Activated CD4-positive, alpha-beta T cell treated with anti-CD3 and anti-CD28 coated beads for 48 hours (primary cell): ENCODE measurements around the gene ART5.

Experiments used
- DNase-seq: peaks from one replicate; pipeline ENCODE4 v3.0.0-alpha.2; 2020

ART5 gene, protein sequence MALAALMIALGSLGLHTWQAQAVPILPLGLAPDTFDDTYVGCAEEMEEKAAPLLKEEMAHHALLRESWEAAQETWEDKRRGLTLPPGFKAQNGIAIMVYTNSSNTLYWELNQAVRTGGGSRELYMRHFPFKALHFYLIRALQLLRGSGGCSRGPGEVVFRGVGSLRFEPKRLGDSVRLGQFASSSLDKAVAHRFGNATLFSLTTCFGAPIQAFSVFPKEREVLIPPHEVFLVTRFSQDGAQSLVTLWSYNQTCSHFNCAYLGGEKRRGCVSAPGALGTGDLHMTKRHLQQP

GRCh38 chr11:3641701-3642070, at the start of gene ART5:
TSS of gene ART5 (minus strand) at chr11:3641992. CDS start at chr11:3641862, 130 bp downstream.
- no peak for DNase-seq

GRCh38 chr11:3686751-3687150, 45.0 kb upstream of the ART5 start:
- DNase-seq = no peak

GRCh38 chr11:3685923-3686322, 44.1 kb upstream of the ART5 start:
- no peak for DNase-seq

- no peak for DNase-seq
Observed at GRCh38 chr11:3684819-3685172, 43.0 kb upstream of the ART5 start.

- no peak for DNase-seq
Observed at GRCh38 chr11:3684129-3684818, 42.5 kb upstream of the ART5 start.

GRCh38 chr11:3683039-3683438, 41.2 kb upstream of the ART5 start:
- no peak for DNase-seq

- DNase-seq = no peak
Observed at GRCh38 chr11:3679077-3679476, 37.3 kb upstream of the ART5 start.

DNA sequence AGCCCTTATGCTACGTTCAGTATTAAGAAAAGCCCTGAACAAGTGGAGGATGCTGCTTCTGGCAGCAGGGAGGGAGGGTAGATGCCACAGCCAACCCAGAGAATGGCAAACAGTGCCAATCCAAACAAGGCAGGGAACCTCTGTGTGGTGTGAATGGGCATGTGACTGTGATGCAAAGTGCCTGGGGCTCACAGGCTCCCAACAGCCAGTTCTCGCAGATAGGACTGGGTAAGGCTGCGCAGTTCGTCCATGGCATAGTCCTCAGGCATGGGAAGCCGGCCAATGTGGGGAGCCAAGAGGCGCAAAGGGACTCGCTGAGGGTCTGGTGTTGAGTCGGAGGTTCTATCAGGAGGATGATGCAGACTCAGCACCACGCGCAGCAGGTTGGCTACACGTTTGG, 34.2 kb upstream of the ART5 start:
- no peak for DNase-seq

GRCh38 chr11:3674189-3674588, 32.4 kb upstream of the ART5 start:
- no peak for DNase-seq

GRCh38 chr11:3671334-3672254, 29.8 kb upstream of the ART5 start, which contains the start of gene CHRNA10:
TSS of gene CHRNA10 (minus strand) at chr11:3671384. CDS start at chr11:3671312, 72 bp downstream.
- no peak for DNase-seq

- DNase-seq = no peak
Observed at GRCh38 chr11:3669742-3670183, 28.0 kb upstream of the ART5 start.

GRCh38 chr11:3669128-3669527, 27.3 kb upstream of the ART5 start:
- DNase-seq = no peak

GRCh38 chr11:3667149-3668035, 25.6 kb upstream of the ART5 start:
- DNase-seq = no peak

DNA sequence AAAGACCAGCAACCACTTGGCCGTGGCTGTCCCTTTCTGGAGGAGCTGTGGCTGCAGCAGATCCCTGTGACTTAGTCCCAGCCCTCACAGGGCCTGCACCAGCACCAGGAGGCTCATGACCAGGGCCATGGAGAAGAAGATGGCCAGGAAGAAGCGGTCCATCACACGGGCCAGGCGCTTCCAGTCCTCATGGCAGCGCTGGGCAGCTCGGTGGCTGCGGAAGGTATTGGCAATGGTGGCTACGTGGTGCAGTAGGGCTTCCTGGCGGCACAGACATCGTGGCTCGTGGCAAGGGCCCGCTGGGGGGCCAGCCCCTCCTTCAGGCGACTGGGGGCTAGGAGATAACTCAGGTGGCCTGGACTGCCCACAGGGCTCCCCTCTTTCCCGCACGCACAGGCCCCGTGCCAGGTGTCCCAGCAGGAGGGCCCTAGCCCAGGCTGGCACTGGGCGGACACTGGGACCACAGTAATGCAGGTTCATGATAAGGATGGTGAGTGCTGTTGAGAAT, 24.3 kb upstream of the ART5 start:
- no peak for DNase-seq

GRCh38 chr11:3665336-3666022, 23.7 kb upstream of the ART5 start:
- no peak for DNase-seq

DNA sequence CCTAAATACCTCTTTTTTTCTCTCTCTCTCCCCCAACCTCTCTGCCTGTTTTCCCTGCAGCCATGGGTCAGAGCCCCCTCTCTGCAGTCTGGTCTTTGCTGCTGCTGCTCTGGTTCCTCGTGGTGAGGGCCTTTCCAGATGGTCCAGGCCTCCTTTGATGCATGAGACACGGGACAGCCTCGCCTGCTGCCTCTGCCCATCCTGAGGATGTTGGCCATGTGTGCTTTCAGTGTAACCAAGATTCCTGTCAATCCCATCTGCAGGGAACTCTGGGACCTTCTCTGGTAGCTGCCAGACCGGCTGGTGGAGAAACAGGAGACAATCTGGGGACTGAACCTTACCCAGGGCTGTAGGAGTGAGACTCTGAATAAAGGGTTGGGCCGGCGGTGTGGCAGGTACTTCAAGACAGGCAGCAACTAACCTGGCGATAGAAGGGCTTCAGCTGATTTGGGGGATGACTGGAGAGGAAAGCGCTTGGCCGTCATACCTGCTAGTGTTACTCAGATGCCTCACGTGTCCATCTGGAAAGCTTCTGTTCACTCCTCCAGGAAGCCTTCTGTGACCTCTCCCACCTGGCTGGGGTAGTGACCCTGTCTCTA, 22.3 kb upstream of the ART5 start:
- DNase-seq = no peak

- DNase-seq = no peak
Observed at GRCh38 chr11:3662856-3663255, 21.1 kb upstream of the ART5 start.

GRCh38 chr11:3660960-3661359, 19.2 kb upstream of the ART5 start:
- no peak for DNase-seq

DNA sequence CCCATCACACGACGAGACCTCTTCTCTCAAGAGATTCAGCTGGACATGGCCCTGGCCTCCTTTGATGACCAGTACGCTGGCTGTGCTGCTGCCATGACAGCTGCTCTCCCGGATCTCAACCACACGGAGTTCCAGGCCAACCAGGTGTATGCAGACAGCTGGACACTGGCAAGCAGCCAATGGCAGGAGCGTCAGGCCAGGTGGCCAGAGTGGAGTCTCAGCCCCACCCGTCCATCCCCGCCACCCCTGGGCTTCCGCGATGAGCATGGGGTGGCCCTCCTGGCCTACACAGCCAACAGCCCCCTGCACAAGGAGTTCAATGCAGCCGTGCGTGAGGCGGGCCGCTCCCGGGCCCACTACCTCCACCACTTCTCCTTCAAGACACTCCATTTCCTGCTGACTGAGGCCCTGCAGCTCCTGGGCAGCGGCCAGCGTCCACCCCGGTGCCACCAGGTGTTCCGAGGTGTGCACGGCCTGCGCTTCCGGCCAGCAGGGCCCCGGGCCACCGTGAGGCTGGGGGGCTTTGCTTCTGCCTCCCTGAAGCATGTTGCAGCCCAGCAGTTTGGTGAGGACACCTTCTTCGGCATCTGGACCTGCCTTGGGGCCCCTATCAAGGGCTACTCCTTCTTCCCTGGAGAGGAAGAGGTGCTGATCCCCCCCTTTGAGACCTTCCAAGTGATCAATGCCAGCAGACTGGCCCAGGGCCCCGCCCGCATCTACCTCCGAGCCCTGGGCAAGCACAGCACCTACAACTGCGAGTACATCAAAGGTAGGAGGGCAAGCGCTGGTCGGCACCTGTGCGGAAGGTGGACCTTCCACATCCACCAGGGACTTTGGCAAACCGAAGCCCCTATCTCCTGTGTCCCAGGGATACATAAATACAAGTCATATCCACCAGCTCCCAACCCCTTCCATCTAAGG, 18.1 kb upstream of the ART5 start:
- no peak for DNase-seq

DNA sequence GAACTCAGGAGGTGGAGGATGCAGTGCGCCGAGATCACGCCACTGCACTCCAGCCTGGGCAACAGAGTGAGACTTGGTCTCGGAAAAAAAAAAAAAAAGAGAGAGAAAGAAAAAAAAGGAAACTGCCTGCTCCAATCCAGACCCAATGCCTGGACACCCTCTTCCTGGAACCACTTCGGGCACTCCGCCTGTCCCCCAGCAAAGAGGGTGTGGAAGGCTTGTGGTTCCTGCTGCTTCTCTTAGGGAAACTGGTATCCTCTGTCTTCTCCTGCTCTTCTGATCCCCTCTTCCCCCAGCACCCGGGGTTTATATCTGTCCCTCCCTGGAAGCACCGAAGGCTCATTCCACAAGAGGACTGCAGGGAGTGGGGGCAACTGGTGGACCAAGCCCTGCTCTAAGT, 16.5 kb upstream of the ART5 start:
- DNase-seq = no peak
